ENCODE results near the gene EML4.

Gene EML4

GRCh38 chr2:42298996-42299754, 130.0 kb downstream of the EML4 start:
- DNase-seq (ENCODE audit: low spot score) (no peak), FAIRE-seq (no peak)

DNA sequence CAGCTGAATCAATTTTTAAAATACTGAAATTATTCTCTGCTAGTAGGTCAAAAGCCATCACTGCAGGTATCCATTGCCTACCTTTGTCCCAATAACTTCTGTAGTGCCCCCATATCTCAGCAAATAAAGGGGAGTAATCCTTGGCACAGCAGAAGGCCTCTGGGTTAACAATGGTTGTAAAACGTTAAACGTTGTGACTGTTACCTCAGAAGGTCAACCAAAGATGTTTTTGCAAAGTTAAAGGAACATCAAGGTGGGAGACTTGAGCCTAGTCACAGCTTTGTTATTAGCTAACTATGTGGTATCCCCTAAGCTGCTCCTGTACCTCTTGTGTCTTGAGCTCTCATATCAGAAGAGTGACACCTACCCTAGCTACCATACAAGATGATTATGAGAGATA, 131.4 kb downstream of the EML4 start:
- no peak for FAIRE-seq
- no peak for DNase-seq (ENCODE audit: low spot score)

DNA sequence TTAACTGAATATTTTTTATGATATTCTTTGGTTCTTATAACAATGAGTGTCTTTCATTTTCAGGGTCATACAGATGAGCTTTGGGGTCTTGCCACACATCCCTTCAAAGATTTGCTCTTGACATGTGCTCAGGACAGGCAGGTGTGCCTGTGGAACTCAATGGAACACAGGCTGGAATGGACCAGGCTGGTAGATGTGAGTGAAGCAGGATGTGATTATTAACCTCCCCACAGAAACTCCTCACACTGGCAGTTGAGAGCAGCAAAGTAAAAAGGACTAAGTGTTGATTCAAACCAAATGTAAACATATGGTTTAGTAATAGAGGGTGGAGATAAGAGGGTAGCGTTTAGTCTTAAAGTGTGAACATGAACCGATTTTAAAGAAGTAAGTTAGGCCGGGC, 134.1 kb downstream of the EML4 start:
- FAIRE-seq (no peak), DNase-seq (ENCODE audit: low spot score) (no peak)

- FAIRE-seq: no peak
- no peak for DNase-seq (ENCODE audit: low spot score)
Measured at GRCh38 chr2:42304059-42304713, 135.0 kb downstream of the EML4 start.

DNA sequence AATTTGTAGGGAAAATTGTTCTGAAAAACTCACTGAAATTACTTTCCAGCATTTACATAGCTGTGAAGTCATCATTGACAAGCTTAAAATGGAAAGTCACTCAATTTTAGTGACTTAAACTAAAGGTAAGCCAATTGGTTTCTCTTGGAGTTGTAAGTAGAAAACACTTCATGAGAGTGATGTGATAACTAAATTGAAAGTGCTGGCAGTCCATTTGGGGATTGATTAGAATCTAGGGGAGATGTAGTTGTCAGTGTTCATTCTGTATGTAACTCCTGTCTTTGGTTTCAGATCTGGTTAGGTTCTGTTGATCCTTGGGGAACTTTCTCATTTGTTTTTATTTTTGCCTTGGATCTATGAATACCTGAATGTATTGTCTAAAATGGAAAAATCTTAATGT, 138.0 kb downstream of the EML4 start:
- FAIRE-seq: no peak
- DNase-seq (ENCODE audit: low spot score): no peak

DNA sequence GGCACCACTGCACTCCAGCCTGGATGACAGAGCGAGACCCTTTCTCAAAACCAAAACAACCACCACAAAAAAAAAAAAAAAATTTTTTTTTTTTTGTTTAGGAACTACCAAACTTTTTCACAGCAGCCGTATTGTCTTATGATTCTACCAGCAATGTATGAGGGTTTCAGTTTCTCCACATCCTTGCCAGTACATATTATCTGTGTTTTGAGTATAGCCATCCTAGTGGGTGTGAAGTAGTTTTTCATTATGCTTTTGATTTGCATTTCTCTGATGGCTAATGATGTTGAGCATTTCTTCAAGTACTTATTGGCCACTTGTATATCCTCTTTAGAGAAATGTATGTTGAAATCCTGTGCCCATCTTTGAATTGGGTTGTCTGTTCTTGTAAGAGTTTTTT, 140.2 kb downstream of the EML4 start:
- FAIRE-seq: no peak
- no peak for DNase-seq (ENCODE audit: low spot score)

GRCh38 chr2:42310007-42310515, 140.9 kb downstream of the EML4 start:
- no peak for DNase-seq (ENCODE audit: low spot score)
- no peak for FAIRE-seq

DNA sequence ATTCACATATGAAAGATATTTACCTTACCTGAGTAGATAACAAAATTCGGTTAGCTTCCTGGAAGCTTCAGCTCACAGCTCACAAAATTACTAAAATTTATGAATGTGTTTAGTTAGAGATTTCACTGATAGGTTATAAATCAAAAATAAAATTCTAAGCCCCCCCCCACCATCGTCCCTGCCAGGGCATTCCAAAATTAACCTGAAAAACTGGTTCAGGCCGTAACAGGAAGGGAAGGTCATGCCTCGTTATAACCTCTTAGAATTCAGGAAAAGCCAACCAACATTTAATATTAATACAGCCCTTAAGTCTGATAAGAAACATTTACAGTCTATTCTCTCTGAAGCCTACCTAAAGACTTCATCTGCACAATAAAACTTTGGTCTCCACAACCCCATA, 143.0 kb downstream of the EML4 start:
- DNase-seq (ENCODE audit: low spot score): no peak
- FAIRE-seq: no peak

DNA sequence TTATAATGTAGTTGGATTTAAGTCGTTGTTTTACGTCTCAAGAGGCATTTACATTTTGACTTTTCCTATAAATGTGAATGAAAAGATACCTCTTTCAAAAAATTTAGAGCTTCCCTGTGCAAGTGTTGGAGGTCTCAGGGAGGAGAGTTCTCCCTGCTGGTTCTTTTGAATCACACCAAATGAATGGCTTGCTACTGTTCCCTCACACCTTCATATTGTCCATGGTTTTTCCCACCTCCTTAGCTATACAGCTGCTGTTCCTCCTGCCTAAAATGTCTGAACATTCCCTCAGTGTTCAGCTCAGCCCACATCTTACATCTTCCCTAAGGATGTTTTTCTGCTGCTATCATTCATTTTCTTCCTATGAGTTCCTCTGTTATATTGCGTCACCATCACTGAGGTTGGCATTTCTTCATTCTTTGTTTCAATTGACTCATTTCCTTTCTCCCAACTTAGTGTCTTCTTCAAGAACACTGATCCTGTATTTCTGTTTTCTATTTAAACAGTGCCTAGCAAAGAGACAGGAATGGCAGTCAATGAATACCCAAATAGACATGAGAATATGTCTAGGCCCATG, 145.8 kb downstream of the EML4 start:
- DNase-seq (ENCODE audit: low spot score) (peak; percentile 67), FAIRE-seq (peak; percentile 18)

GRCh38 chr2:42315844-42316470, 146.8 kb downstream of the EML4 start:
- FAIRE-seq: no peak
- no peak for DNase-seq (ENCODE audit: low spot score)

- no peak for DNase-seq (ENCODE audit: low spot score)
- no peak for FAIRE-seq
Measured at GRCh38 chr2:42316910-42317309, 147.8 kb downstream of the EML4 start.

GRCh38 chr2:42317486-42317885, 148.3 kb downstream of the EML4 start:
- FAIRE-seq (no peak), DNase-seq (ENCODE audit: low spot score) (no peak)

DNA sequence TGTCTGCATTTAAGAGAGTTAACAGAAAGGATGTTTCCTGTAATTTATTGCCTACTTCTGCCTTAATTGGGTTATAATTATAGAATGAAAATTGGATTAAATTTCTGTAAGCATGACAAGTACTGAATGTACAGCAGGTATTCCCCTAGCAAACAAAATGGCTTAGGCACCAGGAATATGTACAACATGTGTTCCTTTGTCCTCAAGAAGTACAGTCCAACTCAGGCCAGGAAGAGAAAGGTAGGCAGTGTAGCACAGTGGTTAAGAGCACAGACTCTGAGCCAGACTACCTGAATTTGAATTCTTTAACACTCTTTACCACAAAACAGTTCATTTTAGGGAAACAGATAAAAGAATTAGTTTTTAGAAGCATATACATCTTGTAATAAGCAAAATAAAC, 148.8 kb downstream of the EML4 start:
- DNase-seq (ENCODE audit: low spot score): no peak
- no peak for FAIRE-seq

- DNase-seq (ENCODE audit: low spot score) (no peak), FAIRE-seq (no peak)
Measured at GRCh38 chr2:42319265-42319664, 150.1 kb downstream of the EML4 start.

GRCh38 chr2:42321452-42322064, 152.4 kb downstream of the EML4 start:
- FAIRE-seq (no peak), DNase-seq (ENCODE audit: low spot score) (no peak)

DNA sequence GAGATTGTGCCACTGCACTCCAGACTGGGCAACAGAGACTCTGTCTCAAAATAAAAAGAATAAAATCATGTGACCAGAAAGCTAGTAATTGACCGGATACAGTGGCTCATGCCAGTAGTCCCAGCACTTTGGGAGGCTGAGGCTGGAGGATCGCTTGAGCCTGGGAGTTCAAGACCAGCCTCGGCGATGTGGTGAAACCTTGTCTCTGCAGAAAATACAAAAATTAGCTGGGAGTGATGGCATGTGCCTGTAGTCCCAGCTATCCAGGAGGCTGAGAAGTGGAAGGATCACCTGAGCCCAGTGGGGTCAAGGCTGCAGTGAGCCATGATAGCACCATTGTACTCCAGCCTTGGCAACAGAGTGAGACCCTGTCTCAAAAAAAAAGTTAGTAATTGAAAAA, 155.1 kb downstream of the EML4 start:
- FAIRE-seq: no peak

GRCh38 chr2:42324949-42325348, 155.8 kb downstream of the EML4 start:
- no peak for DNase-seq (ENCODE audit: low spot score)

More for the DNA sequence above, 155.1 kb downstream of the EML4 start:
- no peak for DNase-seq (ENCODE audit: low spot score)

GRCh38 chr2:42325609-42326008, 156.5 kb downstream of the EML4 start:
- FAIRE-seq (no peak), DNase-seq (ENCODE audit: low spot score) (no peak)

More at GRCh38 chr2:42324949-42325348, 155.8 kb downstream of the EML4 start:
- FAIRE-seq: no peak

DNA sequence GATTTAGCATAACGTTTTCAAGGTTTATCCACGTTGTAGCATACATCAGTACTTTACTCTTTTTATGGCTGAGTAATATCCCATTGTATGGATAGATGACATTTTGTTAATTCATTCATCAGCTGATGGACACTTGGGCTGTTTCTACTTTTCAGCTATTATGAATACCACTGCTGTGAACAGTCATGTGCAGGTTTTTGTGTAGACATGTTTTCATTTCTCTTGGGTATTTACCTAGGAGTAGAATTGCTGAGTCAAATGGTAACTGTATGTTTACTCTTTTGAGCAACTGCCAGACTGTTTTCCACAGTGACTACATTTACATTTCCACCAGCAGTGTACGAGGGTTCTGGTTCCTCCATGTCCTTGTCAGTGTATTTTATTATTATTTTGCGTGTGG, 158.0 kb downstream of the EML4 start:
- DNase-seq (ENCODE audit: low spot score) (no peak), FAIRE-seq (no peak)

- FAIRE-seq (peak; percentile 33), DNase-seq (ENCODE audit: low spot score) (peak; percentile 14)
Measured at GRCh38 chr2:42328148-42328833, 159.1 kb downstream of the EML4 start.

GRCh38 chr2:42328923-42329322, 159.8 kb downstream of the EML4 start:
- FAIRE-seq (no peak), DNase-seq (ENCODE audit: low spot score) (no peak)
